Ovary (tissue), 3 donors: ENCODE results near the gene CA14.

ENCODE experiments used
- EP300 ChIP-seq: sonication (generic); formaldehyde crosslinking; IDR thresholded peaks from one replicate; pipeline ENCODE4 v1.6.1; 2017; ENCODE audit warnings: antibody characterized with exemption
- POLR2A ChIP-seq: fragments of 450-650 bp; IDR thresholded peaks from one replicate; pipeline ENCODE4 v1.6.1; 2017; ENCODE audit warnings: antibody characterized with exemption, mild to moderate bottlenecking, moderate library complexity
- TF ChIP-seq, protein P1 (sequence below), 3 donors: fragments of 450-650 bp in 2 of 3; fragments of 200-600 bp in 1 of 3; IDR thresholded peaks; one replicate each; pipeline versions ENCODE4 v1.5.1 to v1.8.0; 2016 to 2022; ENCODE audit warnings: antibody characterized with exemption in 3 of 3, mild to moderate bottlenecking in 1 of 3
- donor health status: DM: no; HTN: no; CAD: no.

GRCh38 chr1:150212070-150212469 is 45.5 kb upstream of the CA14 start:
- TF ChIP-seq POLR2A (no peak), EP300 (no peak)
- TF ChIP-seq, protein P1, sequence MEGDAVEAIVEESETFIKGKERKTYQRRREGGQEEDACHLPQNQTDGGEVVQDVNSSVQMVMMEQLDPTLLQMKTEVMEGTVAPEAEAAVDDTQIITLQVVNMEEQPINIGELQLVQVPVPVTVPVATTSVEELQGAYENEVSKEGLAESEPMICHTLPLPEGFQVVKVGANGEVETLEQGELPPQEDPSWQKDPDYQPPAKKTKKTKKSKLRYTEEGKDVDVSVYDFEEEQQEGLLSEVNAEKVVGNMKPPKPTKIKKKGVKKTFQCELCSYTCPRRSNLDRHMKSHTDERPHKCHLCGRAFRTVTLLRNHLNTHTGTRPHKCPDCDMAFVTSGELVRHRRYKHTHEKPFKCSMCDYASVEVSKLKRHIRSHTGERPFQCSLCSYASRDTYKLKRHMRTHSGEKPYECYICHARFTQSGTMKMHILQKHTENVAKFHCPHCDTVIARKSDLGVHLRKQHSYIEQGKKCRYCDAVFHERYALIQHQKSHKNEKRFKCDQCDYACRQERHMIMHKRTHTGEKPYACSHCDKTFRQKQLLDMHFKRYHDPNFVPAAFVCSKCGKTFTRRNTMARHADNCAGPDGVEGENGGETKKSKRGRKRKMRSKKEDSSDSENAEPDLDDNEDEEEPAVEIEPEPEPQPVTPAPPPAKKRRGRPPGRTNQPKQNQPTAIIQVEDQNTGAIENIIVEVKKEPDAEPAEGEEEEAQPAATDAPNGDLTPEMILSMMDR (IDR thresholded peaks at IDR 0.05): no peak
